GM18502 (cell line): ENCODE data around the gene TTC23.
"Not testable (repeated sequence)": the region's sequence is repeated elsewhere in the genome, so short reads cannot be mapped to it uniquely, and the experiment has no call there.

ENCODE experiments used
- ATAC-seq: cut with Tn5 transposase; IDR thresholded peaks from one replicate; pipeline ENCODE4 v1.9.1; 2021; ENCODE audit warnings: mild to moderate bottlenecking; ENCODE audit not compliant: unreplicated experiment, poor library complexity

TTC23 gene

DNA sequence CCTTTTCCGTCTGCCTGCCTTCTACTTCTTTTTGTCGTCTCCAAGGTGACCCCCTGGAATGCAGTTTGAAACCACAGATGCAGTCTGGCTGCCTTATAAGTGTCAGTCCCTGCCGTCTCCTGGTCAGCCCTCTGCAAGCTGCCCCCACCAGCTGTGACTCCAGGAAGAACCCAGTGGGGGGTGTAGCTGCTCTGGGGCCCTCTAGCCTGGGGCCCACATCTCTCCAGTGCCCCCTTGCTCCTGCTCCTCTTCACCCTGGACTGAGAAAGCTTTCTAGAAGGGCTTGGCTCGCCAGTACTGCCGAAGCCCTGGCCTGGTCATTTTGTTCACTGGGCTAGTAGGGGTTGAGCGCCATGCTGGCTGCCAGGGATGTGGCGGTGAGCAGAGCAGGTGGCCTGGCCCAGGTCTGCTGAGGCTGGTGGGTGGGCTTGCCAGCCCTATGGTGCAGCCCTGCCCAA lies 123.2 kb downstream of the TTC23 start:
- ATAC-seq = no peak

DNA sequence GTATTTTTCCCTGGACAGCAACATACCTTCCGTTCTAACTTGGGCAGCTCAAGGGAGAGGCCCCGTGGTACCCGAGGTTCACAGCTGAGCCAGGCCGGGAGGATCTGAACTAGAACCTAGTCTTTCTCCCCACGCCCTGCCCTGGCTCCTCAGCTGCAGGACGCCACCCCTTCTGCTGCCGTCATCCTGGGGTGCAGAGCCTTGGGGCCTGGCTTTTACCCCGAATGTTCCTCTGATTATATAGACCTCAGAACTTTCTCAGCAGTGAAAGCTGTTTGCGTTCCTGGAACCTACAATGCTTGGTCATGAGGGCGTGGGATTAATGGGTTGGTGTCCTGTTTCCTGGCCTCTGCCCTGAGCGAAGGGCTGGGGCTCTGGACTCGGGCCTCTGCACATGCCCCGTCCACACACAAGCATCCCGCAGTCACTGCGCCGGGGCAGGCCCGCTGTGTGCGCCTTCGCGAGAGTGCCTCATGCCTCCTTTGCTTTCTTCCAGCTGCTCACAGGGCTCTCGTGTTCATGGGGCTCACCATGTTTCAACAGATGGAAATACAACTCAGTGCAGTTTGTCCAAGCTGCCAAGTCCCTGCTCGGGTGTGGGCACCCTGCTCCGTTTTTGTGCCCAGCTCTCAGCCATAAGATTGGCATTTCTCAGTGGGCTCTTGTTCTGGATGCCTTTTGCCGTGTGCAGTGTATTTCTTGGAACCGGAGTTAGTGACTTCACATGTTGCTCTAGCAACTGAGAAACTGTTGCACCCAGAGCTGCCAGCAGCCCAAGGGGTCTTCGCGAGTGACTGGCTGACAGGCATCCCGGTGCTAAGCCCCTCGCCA lies 124.1 kb downstream of the TTC23 start:
- no peak for ATAC-seq

DNA sequence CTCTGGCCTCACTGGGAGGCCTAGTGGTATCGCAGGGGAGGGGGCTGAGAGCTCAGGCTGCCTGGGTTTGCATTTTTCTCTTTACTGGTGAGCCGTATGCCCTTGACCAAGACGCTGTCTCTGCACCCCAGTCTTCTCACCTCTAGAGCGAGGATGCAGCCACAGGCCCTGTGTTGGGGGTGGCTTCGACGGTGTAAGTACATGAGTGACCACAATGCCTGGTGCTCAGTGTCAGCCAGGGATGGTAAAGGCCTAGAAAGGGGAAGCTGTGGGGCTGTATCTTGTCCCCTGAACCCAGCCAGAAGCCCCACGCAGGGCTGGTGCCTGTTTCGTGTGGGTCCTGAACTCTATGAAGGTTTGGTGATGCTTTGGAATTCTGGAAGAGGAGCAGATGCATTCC lies 124.7 kb downstream of the TTC23 start:
- no peak for ATAC-seq

DNA sequence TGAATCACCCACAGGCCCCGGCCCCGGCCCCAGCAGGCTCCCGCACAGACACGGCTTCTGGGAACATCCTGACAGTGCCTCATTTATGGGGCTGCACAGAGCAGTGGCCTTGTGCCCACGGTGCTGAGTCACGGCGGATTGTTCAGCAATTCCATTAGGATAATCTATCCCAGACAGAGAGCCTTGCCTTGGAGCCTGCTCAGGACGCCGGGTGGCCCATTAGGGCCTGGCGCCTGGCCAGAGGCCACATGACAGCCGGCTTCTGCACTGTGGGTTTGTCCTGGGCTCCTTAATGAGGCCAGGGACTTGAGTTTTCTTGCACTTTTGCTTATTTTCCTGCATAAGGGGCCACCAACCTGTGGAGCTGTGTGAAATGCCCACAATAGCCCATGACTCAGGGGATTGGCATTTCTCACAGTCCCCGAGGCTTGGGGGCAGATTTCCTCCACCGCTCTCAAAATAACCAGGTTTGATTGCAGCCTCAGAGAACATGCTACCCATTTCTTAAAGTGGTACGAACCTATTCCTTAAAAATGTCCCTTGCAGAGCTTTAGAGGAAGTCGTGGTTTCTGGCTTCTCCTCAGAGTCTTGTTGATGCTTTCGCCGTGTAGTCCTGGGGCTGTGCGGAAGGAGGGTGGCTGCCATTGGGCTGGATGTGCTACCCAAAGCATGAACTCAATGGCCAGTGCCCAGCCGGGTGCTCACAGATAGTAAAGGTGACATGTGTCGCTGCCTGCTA lies 125.5 kb downstream of the TTC23 start:
- ATAC-seq = peak; percentile 48

DNA sequence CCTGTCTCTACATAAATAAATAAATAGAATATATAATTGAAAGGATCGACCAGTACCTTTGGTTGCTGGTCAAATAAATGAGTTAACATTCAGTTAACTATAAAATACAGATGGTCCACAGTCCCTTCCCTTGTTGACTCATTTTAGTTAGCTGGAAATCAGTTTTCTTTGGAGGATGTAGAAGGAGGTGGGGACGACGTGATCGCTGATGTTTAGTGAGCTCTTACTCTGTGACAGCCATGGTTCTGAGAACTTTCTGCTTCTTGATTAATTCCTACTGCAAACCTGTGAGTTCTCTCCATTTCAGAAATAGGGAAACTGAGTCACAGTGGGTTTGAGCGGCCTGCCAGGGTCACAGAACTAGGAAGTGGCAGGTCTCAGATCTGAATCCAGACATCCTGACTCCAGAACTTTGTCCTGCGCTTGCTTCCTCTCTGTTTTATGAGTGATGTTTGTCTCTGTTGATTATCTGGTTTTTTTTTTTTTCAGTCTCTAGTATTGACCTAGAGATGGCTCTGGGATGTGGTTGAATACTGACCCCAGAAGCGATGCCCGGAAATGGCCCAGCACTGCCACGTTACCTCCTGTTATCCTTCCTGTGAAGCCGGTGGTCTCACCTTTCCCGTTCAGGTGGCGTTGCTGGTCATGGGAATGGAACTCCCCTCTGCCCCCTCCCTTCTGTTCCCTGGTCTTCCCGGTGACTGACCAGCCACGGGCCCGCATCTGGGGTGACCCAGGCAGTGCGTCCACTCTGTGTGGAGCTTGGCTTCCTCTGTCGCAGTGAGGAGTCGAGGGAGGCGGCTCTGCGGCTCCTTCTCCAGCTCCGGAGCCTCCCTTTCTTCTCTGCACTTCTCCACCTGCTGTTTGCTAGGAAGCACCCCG lies 126.3 kb downstream of the TTC23 start:
- ATAC-seq = no peak

DNA sequence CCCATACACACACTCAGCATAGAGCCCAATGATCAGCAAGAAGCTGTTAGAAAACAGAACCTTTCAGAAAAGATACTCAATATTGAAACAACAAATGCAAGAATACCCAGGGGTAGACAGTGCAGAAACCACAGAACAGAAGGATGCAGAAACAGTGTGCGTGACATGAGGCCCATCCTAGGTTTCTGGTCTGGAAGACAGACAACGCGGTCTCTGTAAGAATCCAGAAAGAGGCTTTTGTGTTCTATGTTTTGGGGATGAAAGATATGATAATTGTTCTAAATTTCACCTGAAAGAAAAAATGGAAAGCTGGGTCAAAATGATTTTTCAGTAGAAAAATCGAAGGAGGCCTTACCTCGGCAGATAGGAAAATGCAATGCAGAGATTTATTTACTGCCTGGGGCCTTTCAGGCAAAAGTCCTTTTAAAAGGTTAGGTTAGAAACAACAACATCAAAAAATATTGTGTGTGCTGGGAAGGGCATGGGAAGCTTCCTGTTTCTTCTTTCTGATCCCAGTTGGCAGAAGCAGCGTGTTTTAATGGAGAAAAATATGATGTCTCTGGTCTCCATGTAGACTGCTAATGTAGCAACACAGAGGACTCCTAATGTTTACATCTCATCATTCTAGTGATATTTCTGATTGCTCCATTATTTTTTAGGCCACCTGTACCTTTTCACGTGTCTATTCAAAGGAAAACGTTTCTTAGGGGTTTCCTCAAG lies 127.5 kb downstream of the TTC23 start:
- ATAC-seq = no peak

DNA sequence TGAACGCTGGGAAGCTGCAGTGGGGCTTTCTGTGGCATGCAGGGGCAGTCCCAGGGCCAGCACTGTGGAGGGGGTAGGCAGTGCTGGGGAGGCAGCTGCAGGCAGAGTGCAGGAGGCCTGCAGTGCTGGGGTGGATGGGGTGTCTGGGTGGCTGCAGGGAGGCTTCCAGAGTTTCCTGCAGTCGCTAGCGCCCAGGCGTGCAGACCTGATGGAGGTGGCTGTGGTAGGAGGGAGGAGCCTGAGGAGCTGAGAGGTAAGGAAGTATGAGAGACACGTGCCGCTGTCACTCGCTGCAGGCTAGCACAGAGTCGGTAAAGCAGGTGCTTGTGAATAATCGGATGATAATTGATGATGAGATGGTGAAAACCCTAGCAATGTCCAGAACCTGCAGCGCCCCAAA lies 128.2 kb downstream of the TTC23 start:
- ATAC-seq = no peak

DNA sequence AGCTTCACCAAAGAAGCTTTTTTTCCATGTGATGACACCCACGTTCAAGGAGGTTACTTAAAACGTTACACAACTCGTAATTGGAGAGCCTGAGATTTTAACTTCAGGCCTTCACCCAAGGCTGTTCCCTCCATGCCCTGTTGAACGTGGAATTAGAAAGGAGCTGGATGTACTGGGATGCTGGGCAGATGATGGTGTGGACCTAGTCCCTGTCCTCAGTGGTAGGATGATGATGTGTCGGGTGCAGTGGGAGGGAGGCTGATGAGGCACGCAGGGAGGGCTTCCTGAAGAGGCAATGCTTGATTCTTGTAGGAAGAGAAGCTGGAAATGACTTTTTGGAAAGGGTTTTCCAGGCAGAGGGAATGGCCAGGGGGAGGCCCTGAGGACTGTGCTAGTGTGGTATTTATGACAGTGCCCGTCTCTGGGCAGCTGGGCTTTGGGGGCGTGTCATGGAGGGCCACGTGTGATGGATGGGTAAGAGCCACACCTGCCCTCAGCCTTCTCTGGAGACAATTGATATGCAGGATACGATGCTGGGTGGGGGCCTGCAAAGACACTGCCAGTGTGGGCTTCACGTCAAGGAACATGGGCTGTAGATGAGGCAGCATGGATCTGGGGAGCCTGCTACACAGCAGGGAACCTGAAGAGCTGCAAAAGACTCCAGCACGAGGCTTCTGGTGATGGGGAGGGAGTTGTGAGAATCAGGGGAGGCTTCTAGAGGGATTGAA lies 129.2 kb downstream of the TTC23 start:
- ATAC-seq = no peak

DNA sequence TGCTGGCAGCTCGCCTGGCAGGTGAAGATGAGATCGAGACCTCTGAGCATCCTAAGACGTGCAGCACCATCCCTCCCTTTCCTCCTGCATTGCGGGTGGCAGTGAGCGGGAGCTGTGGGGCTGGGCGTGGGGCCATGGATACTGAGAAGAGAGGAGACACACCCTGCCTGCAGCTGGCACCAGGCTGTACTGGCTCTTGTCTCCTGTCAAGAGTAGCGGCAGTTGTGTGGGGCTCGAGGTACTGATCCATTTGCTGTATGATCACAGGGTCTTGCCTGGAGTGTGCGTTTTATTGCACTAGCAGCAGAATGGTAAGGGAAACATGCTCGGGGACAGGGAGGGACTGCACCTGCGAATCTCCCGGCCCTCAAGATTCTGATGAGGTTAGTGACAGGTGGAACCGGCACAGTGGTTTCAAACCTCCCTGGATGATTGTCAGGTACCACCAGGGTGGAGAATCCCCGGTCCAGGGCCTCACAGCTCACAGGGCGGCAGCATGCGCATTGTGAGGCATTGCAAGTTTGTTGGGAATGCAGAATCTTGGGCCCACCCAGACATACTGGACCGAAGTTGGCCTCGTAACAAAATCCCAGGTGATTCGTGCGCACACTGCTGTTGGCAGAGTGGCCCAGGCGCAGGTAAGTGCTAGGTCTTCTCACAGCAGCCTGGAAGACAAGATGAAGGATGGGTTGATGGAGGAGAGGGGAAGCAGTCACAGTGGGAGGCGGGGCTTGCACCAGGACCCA lies 130.4 kb downstream of the TTC23 start:
- no peak for ATAC-seq

DNA sequence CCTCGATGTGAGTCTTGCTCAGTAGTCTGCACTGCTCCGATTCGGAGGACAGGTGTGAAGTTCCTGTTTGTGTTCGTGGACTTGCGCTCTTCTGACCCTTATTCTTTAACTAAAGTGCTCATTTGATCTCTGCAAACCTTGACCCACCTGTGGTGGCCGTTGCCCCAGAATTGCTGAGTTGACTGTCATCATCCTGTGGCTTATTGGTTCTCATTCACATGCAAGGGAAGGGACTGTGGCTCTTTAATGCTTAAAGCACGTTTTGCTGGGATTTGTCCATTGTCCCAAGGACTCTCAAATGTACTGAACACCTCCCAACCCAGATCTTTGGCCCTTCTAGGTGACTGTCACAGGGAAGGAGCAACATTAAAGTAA lies 131.1 kb downstream of the TTC23 start:
- ATAC-seq = no peak

DNA sequence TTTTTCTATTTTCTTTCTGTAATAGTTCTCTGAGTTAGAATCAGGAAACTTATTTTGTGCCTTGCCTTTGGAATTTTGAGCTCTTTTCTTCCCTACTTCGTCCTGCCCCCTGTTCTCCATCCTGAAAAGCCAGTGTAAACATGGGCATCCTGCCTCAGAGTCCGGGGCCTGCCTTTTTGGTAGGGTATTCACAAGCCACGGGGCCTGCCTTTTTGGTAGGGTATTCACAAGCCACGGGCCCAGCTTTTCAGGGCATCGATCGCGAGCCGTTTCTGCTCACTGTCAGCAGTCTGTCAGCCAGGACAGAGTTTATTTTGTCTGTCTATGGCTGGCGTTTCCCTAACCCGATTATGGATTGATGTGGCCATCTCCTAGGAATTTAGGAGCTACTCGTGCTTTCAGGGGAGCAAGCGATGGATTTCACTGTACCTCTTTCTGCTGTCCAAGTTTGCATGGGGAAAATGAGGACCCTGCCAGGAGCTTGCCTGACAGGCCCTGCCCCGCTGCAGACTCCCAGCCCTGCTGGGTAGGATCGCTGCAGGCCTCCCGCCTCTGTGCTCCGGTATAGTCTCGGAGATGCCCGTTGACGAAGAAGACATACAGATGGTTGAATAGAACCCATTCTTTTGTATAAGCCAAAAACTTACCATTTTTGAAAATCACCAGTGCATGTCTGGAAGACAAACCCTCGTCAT lies 131.7 kb downstream of the TTC23 start:
- ATAC-seq = no peak

DNA sequence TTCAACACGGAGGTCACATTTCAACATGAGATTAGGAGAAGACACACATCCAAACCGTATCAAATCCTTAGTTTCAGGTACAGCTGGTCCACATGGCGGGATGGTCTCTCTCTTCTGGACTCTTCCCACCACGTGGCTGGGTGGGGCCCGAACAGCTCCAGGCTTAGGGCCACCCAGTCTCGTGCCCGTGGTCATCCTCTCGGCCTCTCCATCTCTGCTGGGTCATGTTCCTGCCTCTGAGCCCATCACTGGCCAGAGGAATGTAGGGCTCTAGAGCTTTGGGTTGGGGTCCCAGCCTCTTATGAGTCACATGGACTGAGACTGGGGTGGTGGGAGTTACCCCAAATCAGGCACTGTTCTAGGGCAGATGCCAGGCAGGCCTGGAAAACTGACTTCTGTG lies 132.3 kb downstream of the TTC23 start:
- ATAC-seq = no peak

DNA sequence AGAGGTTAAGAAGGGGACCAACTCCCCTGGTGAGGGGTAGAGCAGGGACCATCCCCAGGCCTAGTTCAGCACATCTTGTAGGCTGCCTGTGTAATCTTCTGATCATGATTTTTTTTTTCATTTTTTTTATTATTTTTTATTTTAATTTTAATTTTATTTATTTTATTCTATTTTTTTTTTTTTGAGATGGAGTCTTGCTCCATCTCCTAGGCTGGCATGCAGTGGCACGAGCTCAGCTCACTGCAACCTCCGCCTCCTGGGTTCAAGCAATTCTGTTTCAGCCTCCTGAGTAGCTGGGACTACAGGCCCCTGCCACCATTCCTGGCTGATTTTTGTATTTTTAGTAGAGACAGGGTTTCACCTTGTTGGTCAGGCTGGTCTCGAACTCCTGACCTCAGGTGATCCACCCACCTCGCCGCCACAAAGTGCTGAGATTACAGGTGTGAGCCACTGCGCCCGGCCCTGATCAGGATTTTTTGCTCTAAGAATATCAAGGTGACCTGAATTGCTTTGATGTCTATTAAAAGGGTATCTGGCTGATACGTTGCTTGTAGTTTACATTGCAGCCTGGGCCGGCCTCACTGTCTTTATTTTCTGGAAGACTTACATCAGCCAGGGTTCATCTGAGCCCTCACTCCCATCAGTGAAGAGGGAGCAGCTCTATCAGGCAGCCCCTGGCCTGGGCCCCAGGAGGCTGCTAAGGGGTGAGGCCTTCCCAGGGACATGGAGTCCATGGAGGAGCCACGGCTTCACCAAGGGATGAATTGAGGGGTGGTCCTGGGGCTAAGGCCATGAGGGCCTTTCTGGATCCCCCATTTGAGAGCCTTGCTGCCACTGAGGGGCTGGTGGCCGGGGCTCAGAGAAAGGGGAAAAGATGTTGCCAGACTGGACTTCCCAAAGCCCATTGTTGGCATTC lies 133.8 kb downstream of the TTC23 start:
- no peak for ATAC-seq

DNA sequence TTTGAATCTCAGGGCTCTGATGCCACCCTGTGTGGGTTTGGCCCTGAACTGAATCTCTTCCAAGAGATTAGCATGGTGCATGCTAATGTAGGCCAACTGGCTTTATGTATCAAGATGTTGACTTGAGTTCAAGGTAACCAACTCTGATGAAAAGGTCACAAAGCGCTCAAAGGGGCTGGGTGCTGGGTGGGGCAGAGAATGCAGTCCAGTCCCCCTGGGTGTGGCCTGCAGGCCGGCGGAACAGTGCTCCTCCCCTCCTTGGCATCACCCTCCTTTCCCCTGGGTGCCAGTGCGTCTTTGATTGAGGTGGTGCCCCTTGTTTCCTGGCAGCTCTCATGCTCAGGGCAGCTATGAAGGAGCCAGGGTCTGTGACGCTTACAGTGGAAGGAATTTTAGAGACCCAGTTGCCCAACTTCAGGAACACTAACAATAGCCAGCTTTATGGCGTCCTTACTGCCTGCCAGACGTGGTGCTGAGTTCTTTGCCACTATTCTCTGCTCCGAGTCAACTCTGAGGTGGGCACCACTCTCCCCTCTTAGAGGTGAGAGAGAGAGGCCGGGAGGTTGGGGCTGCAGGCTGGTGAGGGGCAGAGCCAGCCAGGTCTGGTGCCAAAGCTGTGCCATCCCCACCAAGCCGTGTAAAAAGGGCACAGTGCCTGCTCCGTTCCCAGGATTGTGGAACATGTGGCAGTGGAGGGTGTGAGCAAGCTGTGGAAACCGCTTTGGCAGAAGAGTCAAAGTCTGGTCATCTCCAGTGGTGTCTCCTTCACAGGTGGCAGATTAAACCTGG lies 134.7 kb downstream of the TTC23 start:
- ATAC-seq = no peak

DNA sequence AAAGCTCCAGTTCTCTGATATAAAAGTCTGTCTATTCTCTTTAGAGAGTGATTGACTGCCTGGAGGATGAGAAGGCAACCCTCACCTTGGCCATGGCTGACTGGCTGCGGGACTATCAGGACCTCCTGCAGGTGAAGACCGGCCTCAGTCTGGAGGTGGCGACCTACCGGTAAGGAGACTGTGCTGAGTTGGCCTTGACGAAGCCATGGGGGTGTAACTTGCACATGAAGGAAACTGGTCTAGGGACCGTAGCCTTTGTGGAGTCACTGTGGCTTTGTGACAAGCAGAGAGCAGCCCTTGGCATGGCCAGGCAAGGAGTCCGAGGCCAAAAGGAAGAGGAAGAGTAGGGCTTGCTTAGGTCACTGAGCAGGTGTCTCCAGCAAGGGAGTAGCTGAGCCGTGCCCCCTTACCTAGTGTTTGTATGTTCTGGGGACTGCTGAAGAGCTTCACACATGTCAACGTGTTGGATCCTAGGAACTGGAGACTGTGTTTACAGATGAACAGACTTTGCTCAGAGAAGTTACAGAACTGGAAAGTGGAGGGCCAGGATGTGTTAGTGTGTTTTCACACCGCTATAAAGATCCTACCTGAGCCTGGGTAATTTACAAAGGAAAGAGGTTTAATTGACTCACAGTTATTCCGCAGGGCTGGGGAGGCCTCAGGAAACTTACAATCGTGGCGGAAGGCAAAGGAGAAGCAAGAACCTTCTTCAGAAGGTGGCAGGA lies 135.7 kb downstream of the TTC23 start:
- no peak for ATAC-seq

DNA sequence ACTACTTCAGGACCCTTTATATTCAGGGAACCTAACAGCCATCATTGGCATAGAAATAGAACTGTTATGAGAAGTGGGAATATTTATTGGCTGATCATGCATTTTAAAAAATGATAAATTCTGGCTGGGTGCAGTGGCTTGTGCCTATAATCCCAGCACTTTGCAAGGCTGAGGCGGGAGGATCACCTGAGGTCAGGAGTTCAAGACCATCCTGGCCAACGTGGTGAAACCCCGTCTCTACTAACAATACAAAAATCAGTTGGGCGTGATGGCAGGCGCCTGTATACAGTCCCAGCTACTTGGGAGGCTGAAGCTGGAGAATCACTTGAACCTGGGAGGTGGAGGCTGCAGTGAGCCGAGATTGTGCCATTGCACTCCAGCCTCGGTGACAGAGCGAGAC lies 137.7 kb downstream of the TTC23 start:
- not testable (repeated sequence) for ATAC-seq
